OCI-LY3 (cell line): Measurements from ENCODE around the gene ADGRL2.

ENCODE experiments used
- CTCF ChIP-seq: fragments of 200-600, 300-600 bp; sonication (generic); IDR thresholded peaks from 2 replicates; pipeline ENCODE4 v1.5.1; 2014; ENCODE audit warnings: antibody characterized with exemption, low read length, low read depth
- EZH2phosphoT487 ChIP-seq: fragments of 200-600 bp; shearing (Covaris generic); IDR thresholded peaks from 2 replicates; pipeline ENCODE4 v1.6.1; 2018; ENCODE audit warnings: antibody characterized with exemption, mixed run types, low read depth

GRCh38 chr1:81800695-81801650 lies at the start of gene ADGRL2:
- no peak for TF ChIP-seq EZH2phosphoT487
- TF ChIP-seq CTCF = no peak
